GM10266 (cell line): Measurements from ENCODE around the gene DDC.

ENCODE experiments used
- DNase-seq: peaks from one replicate; pipeline ENCODE4 v3.0.0; 2012; ENCODE audit errors: extremely low spot score
- CTCF ChIP-seq: IDR thresholded peaks from 2 replicates; pipeline ENCODE4 v1.5.1; 2012; ENCODE audit warnings: mild to moderate bottlenecking, low read depth; ENCODE audit not compliant: control insufficient read depth, insufficient read depth; ENCODE audit errors: missing control alignments

DDC gene

GRCh38 chr7:50486512-50486911 lies 78.7 kb downstream of the DDC start:
- DNase-seq, result no peak
- TF ChIP-seq CTCF, result no peak

GRCh38 chr7:50481867-50482266 lies 83.3 kb downstream of the DDC start:
- DNase-seq, result no peak
- TF ChIP-seq CTCF, result no peak

- no peak for DNase-seq
- no peak for TF ChIP-seq CTCF
Measured at GRCh38 chr7:50480797-50481196, 84.4 kb downstream of the DDC start.

- DNase-seq, result no peak
- no peak for TF ChIP-seq CTCF
Measured at GRCh38 chr7:50479743-50480517, 85.3 kb downstream of the DDC start.

- DNase-seq, result no peak
- no peak for TF ChIP-seq CTCF
Measured at GRCh38 chr7:50477640-50478039, 87.6 kb downstream of the DDC start.

- DNase-seq, result no peak
- TF ChIP-seq CTCF, result no peak
Measured at GRCh38 chr7:50476953-50477625, 88.1 kb downstream of the DDC start.

- DNase-seq, result no peak
- TF ChIP-seq CTCF, result no peak
Measured at GRCh38 chr7:50475340-50475739, 89.9 kb downstream of the DDC start.
